ENCODE measurements around the gene BCAR1.
"Not testable (repeated sequence)": the region's sequence is repeated elsewhere in the genome, so short reads cannot be mapped to it uniquely, and the experiment has no call there.

Gene BCAR1

GRCh38 chr16:75208242-75208825, 43.1 kb downstream of the BCAR1 start:
- Histone ChIP-seq H3K27ac (no peak overlapping the region), H3K9me3 (ENCODE audit: low read depth, low read length) (no peaks in the 10 kb centered on the region), H3K9ac (ENCODE audit: insufficient read length) (no peak overlapping the region), H3K36me3 (ENCODE audit: insufficient read depth, low read length) (no peaks in the 10 kb centered on the region), H3K4me3 (no peak overlapping the region)
- DNase-seq (ENCODE audit: low read depth, low spot score): no peak
- no peak for TF ChIP-seq POLR2AphosphoS5 (IDR thresholded peaks at IDR 0.05; ENCODE audit: borderline replicate concordance, low read depth, low read length)
- no peak for TF ChIP-seq FOXP2 (optimal IDR thresholded peaks at IDR 0.05; ENCODE audit: control extremely low read depth, extremely low read length, insufficient read depth)
- TF ChIP-seq EZH2 (IDR thresholded peaks at IDR 0.05): no peak

- TF ChIP-seq POLR2AphosphoS5 (IDR thresholded peaks at IDR 0.05; ENCODE audit: borderline replicate concordance, low read depth, low read length) (no peak), EZH2 (IDR thresholded peaks at IDR 0.05) (no peak), FOXP2 (optimal IDR thresholded peaks at IDR 0.05; ENCODE audit: control extremely low read depth, extremely low read length, insufficient read depth) (no peak)
- Histone ChIP-seq H3K9ac (ENCODE audit: insufficient read length) (no peak overlapping the region), H3K9me3 (ENCODE audit: low read depth, low read length) (no peaks in the 10 kb centered on the region), H3K36me3 (ENCODE audit: insufficient read depth, low read length) (no peaks in the 10 kb centered on the region), H3K27ac (no peak overlapping the region), H3K4me3 (no peak overlapping the region)
- no peak for DNase-seq (ENCODE audit: low read depth, low spot score)
Observed at GRCh38 chr16:75207831-75208230, 43.6 kb downstream of the BCAR1 start.

GRCh38 chr16:75206749-75207451, 44.5 kb downstream of the BCAR1 start, which contains the start of gene CTRB2:
TSS of gene CTRB2 (minus strand) at chr16:75207161. CDS start at chr16:75207141, 20 bp downstream.
- no peaks in the 10 kb centered on the region for H3K36me3 ChIP-seq (ENCODE audit: insufficient read depth, low read length)
- no peak within 1 kb of the TSS for H3K27ac ChIP-seq
- H3K9me3 ChIP-seq (ENCODE audit: low read depth, low read length): no peaks in the 10 kb centered on the region
- TF ChIP-seq FOXP2 (optimal IDR thresholded peaks at IDR 0.05; ENCODE audit: control extremely low read depth, extremely low read length, insufficient read depth): no peak
- TF ChIP-seq POLR2AphosphoS5 (IDR thresholded peaks at IDR 0.05; ENCODE audit: borderline replicate concordance, low read depth, low read length): no peak
- no peak for TF ChIP-seq EZH2 (IDR thresholded peaks at IDR 0.05)
- H3K4me3 ChIP-seq: no peak within 1 kb of the TSS
- no peak for DNase-seq (ENCODE audit: low read depth, low spot score)
- no peak within 1 kb of the TSS for H3K9ac ChIP-seq (ENCODE audit: insufficient read length)

- DNase-seq (ENCODE audit: low read depth, low spot score); H3K27ac ChIP-seq; H3K9me3 ChIP-seq (ENCODE audit: low read depth, low read length); H3K4me3 ChIP-seq; H3K9ac ChIP-seq (ENCODE audit: insufficient read length); H3K36me3 ChIP-seq (ENCODE audit: insufficient read depth, low read length): not testable (repeated sequence)
Observed at GRCh38 chr16:75205961-75206748, 45.3 kb downstream of the BCAR1 start.

- H3K36me3 ChIP-seq (ENCODE audit: insufficient read depth, low read length); DNase-seq (ENCODE audit: low read depth, low spot score); H3K27ac ChIP-seq; H3K9me3 ChIP-seq (ENCODE audit: low read depth, low read length); H3K4me3 ChIP-seq; H3K9ac ChIP-seq (ENCODE audit: insufficient read length): not testable (repeated sequence)
Observed at GRCh38 chr16:75205438-75205837, 46.0 kb downstream of the BCAR1 start.

GRCh38 chr16:75204905-75205304, 46.5 kb downstream of the BCAR1 start:
- not testable (repeated sequence) for H3K4me3 ChIP-seq; H3K36me3 ChIP-seq (ENCODE audit: insufficient read depth, low read length); H3K9me3 ChIP-seq (ENCODE audit: low read depth, low read length); H3K27ac ChIP-seq; DNase-seq (ENCODE audit: low read depth, low spot score); H3K9ac ChIP-seq (ENCODE audit: insufficient read length)

GRCh38 chr16:75204410-75204758, 47.0 kb downstream of the BCAR1 start:
- Histone ChIP-seq H3K9ac (ENCODE audit: insufficient read length) (no peak overlapping the region), H3K9me3 (ENCODE audit: low read depth, low read length) (no peaks in the 10 kb centered on the region), H3K27ac (no peak overlapping the region), H3K36me3 (ENCODE audit: insufficient read depth, low read length) (no peaks in the 10 kb centered on the region), H3K4me3 (no peak overlapping the region)
- DNase-seq (ENCODE audit: low read depth, low spot score): no peak
- TF ChIP-seq EZH2 (IDR thresholded peaks at IDR 0.05) (no peak), FOXP2 (optimal IDR thresholded peaks at IDR 0.05; ENCODE audit: control extremely low read depth, extremely low read length, insufficient read depth) (no peak), POLR2AphosphoS5 (IDR thresholded peaks at IDR 0.05; ENCODE audit: borderline replicate concordance, low read depth, low read length) (no peak)

GRCh38 chr16:75203667-75204409, 47.6 kb downstream of the BCAR1 start:
- H3K4me3 ChIP-seq: no peak overlapping the region
- H3K36me3 ChIP-seq (ENCODE audit: insufficient read depth, low read length): no peaks in the 10 kb centered on the region
- TF ChIP-seq EZH2 (IDR thresholded peaks at IDR 0.05) (no peak), POLR2AphosphoS5 (IDR thresholded peaks at IDR 0.05; ENCODE audit: borderline replicate concordance, low read depth, low read length) (no peak), FOXP2 (optimal IDR thresholded peaks at IDR 0.05; ENCODE audit: control extremely low read depth, extremely low read length, insufficient read depth) (no peak)
- no peak overlapping the region for H3K9ac ChIP-seq (ENCODE audit: insufficient read length)
- H3K27ac ChIP-seq: no peak overlapping the region
- no peaks in the 10 kb centered on the region for H3K9me3 ChIP-seq (ENCODE audit: low read depth, low read length)
- no peak for DNase-seq (ENCODE audit: low read depth, low spot score)
